Measurements from ENCODE around the gene ZSWIM5.

DNA sequence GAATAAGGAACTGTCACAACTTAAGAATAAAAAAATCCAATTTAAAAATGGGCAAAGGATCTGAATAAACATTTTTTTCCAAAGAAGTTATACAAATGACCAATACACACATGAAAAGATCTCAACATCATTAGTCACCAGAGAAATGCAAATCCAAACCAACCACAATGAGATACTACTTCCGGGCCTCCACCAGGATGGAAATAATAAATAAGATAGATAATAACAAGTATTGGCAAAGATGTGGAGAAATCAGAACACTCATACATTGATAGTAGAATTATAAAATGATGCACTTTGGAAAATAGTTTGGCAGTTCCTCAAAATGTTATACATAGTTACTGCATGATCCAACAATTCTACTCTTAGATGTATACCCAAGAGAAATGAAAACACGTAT lies 18.7 kb downstream of the ZSWIM5 start:
- TF ChIP-seq CTCF (IDR thresholded peaks at IDR 0.05) (no peak), POLR2A (IDR thresholded peaks at IDR 0.05) (no peak), POLR2AphosphoS5 (IDR thresholded peaks at IDR 0.05; ENCODE audit: insufficient read depth in 1 of 2, low read depth in 1 of 2) (no peak)
